ENCODE results near the gene NLN.
"Not testable (repeated sequence)": the region's sequence is repeated elsewhere in the genome, so short reads cannot be mapped to it uniquely, and the experiment has no call there.

NLN gene
- 3.6 to 13.7 (median 5.5) reads per million in 4 experiments for total RNA-seq

GRCh38 chr5:65721720-65722574 lies at the start of gene NLN, which contains the start of gene SGTB:
Gene NLN, plus strand, starts transcription at chr5:65722205. Its CDS starts 169 bp downstream, at chr5:65722374.
Gene SGTB, minus strand, starts transcription at chr5:65722109. Its CDS starts 1,302 bp downstream, at chr5:65720807.
- peak; percentile 75 for DNase-seq

- no peak for DNase-seq
These were observed 49.2 kb upstream of the NLN start for GRCh38 chr5:65672796-65673195.

- no peak for DNase-seq
These were observed 47.3 kb upstream of the NLN start for GRCh38 chr5:65674749-65675148.

GRCh38 chr5:65676056-65676455 lies 45.9 kb upstream of the NLN start:
- DNase-seq, result not testable (repeated sequence)

GRCh38 chr5:65682148-65682547 lies 39.9 kb upstream of the NLN start:
- DNase-seq, result no peak

- DNase-seq, result no peak
These were observed 28.9 kb upstream of the NLN start for GRCh38 chr5:65693121-65693520.

GRCh38 chr5:65695162-65695755 lies 26.7 kb upstream of the NLN start:
- DNase-seq, result no peak

- no peak for DNase-seq
These were observed 26.1 kb upstream of the NLN start for GRCh38 chr5:65695896-65696295.

GRCh38 chr5:65696892-65697291 lies 25.1 kb upstream of the NLN start:
- no peak for DNase-seq

- no peak for DNase-seq
These were observed 22.7 kb upstream of the NLN start for GRCh38 chr5:65699338-65699737.

GRCh38 chr5:65702036-65702435 lies 20.0 kb upstream of the NLN start:
- DNase-seq, result no peak

GRCh38 chr5:65704621-65705239 lies 17.3 kb upstream of the NLN start:
- DNase-seq, result no peak

GRCh38 chr5:65707663-65708062 lies 14.3 kb upstream of the NLN start:
- DNase-seq, result no peak

GRCh38 chr5:65708145-65708544 lies 13.9 kb upstream of the NLN start:
- DNase-seq, result no peak

- DNase-seq, result no peak
These were observed 3.3 kb upstream of the NLN start for GRCh38 chr5:65718576-65719310.

- DNase-seq, result no peak
These were observed 820 bp upstream of the NLN start for GRCh38 chr5:65721050-65721719.

GRCh38 chr5:65722575-65723403 lies 784 bp downstream of the NLN start:
- no peak for DNase-seq

GRCh38 chr5:65727491-65728156 lies 5.6 kb downstream of the NLN start:
- no peak for DNase-seq

- DNase-seq, result no peak
These were observed 6.2 kb downstream of the NLN start for GRCh38 chr5:65728218-65728617.

GRCh38 chr5:65730910-65731309 lies 8.9 kb downstream of the NLN start:
- DNase-seq, result no peak

- not testable (repeated sequence) for DNase-seq
These were observed 10.0 kb downstream of the NLN start for GRCh38 chr5:65732046-65732445.
